K562 (cell line): ENCODE results near the gene LIX1L. TPM values are rescaled to one million over a fixed set of nuclear protein-coding genes. Genes with fewer than 3 reads are reported as not detected.

ENCODE experiments used
- ERF ChIP-seq: fragments of 450-650 bp; formaldehyde crosslinking; IDR thresholded peaks from 2 replicates; pipeline ENCODE4 v1.4.0; 2020; ENCODE audit warnings: mild to moderate bottlenecking, mixed read lengths
- GABPB1 ChIP-seq: sonication (generic); formaldehyde crosslinking; IDR thresholded peaks from 2 replicates; pipeline ENCODE4 v1.8.0; 2022; ENCODE audit warnings: mild to moderate bottlenecking, missing genetic modification reagents
- GATA2 ChIP-seq: sonication (generic); formaldehyde crosslinking; IDR thresholded peaks from 2 replicates; pipeline ENCODE4 v1.4.0; 2020; ENCODE audit warnings: mild to moderate bottlenecking, missing genetic modification reagents
- MAFK ChIP-seq: IDR thresholded peaks from 2 replicates; pipeline ENCODE4 v1.6.1; 2011; ENCODE audit warnings: low read length, improper control_type of control experiment
- PKNOX1 ChIP-seq: fragments of 450-650 bp; IDR thresholded peaks from 2 replicates; pipeline ENCODE4 v1.6.1; 2016
- RHOXF2B ChIP-seq: fragments of 250-450 bp; sonication (Bioruptor Pico); conservative IDR thresholded peaks from 2 replicates; pipeline ENCODE4 v1.5.1; 2021
- SLC30A9 ChIP-seq: fragments of 250-450 bp; sonication (Bioruptor Pico); IDR thresholded peaks from 2 replicates; pipeline ENCODE4 v1.8.0; 2022; ENCODE audit warnings: mild to moderate bottlenecking, moderate library complexity
- SP2 ChIP-seq: IDR thresholded peaks from 2 replicates; pipeline ENCODE4 v1.6.1; 2011; ENCODE audit warnings: mild to moderate bottlenecking, low read depth, low read length, moderate library complexity; ENCODE audit not compliant: poor library complexity, severe bottlenecking; ENCODE audit errors: extremely low read depth
- SRSF7 ChIP-seq: fragments of 200-400 bp; formaldehyde crosslinking; optimal IDR thresholded peaks from 2 replicates; pipeline ENCODE3; 2017; ENCODE audit warnings: mild to moderate bottlenecking, low read depth, low read length
- ZBED1 ChIP-seq: IDR thresholded peaks from 2 replicates; pipeline ENCODE4 v1.6.1; 2014
- ZBTB11 ChIP-seq, 3 experiments: fragments of 200-800 bp in 1 of 3; fragments of 250-450 bp in 1 of 3; fragments of 450-650 bp in 1 of 3; sonication (Bioruptor Pico) in 1 of 3; sonication (Bioruptor generic) in 1 of 3; formaldehyde crosslinking in 1 of 3; IDR thresholded peaks; 2 replicates each; pipeline versions ENCODE4 v1.6.1 to v1.8.0; 2016 to 2022; ENCODE audit warnings: mild to moderate bottlenecking in 2 of 3, missing genetic modification characterization in 2 of 3, missing compliant biosample characterization in 1 of 3, moderate library complexity in 1 of 3
- ZNF174 ChIP-seq: fragments of 250-450 bp; sonication (Bioruptor Pico); IDR thresholded peaks from 2 replicates; pipeline ENCODE4 v1.4.0; 2020; ENCODE audit warnings: mild to moderate bottlenecking
- ZNF407 ChIP-seq: fragments of 450-650 bp; IDR thresholded peaks from 2 replicates; pipeline ENCODE4 v1.6.1; 2016; ENCODE audit warnings: low read depth
- ZNF431 ChIP-seq: sonication (generic); formaldehyde crosslinking; IDR thresholded peaks from 2 replicates; pipeline ENCODE4 v1.8.0; 2022; ENCODE audit warnings: mild to moderate bottlenecking, missing genetic modification reagents
- ZNF583 ChIP-seq: fragments of 250-450 bp; sonication (Bioruptor Pico); IDR thresholded peaks from 2 replicates; pipeline ENCODE4 v1.4.0; 2020
- polyA plus RNA-seq, 8 experiments: library from polyadenylated mRNA; depleted of rRNA in 4 of 8; stranded (reverse) in 5 of 8; unstranded in 3 of 8; fragments of >200 nt; fragmentation: Nextera tagmentation in 2 of 8; fragmentation: Illumina TruSeq in 1 of 8; extraction: Ambion mirVana in 2 of 8; extraction: Trizol in 1 of 8; gene quantifications; 2 replicates each; pipeline versions ENCODE4 v1.2.1 to v1.2.3, GENCODE V29; 2011 to 2014; ENCODE audit warnings: inconsistent platforms in 1 of 8, missing spikeins in 1 of 8
- total RNA-seq, 7 experiments: library from RNA; depleted of rRNA in 6 of 7; stranded (reverse); fragments of >200 nt in 6 of 7; fragmentation: Illumina TruSeq in 2 of 7; extraction: Trizol in 2 of 7; gene quantifications; 2 replicates each; pipeline versions ENCODE4 v1.2.1 to v1.2.3, GENCODE V29; 2011 to 2021; ENCODE audit warnings: low replicate concordance in 1 of 7

The LIX1L gene
- total and polyA plus RNA-seq, 9 of the 15 experiments (the other 6 are each of a cell fraction or from before 2014, with no cell fraction given), result 4.6 to 26.5 (median 12.5) TPM

GRCh38 chr1:145962157-145963102, 4.6 kb upstream of the LIX1L start (continued):
- 0 out of 6 replicates have a peak, but pooled peaks of 1 of the 3 experiments have one; percentile 24 for TF ChIP-seq ZBTB11 (CRISPR knock-in tag; IDR thresholded peaks at IDR 0.05)
- no peak for TF ChIP-seq ERF (CRISPR knock-in tag)
- no peak for TF ChIP-seq ZNF431 (CRISPR knock-in tag)
- TF ChIP-seq RHOXF2B (CRISPR knock-in tag), result no peak
- no peak for TF ChIP-seq ZNF174 (CRISPR knock-in tag)
- TF ChIP-seq GABPB1 (CRISPR knock-in tag), result 0 out of 2 replicates have a peak, but pooled peaks have one; percentile 39
- no peak for TF ChIP-seq ZBED1
- no peak for TF ChIP-seq MAFK
- TF ChIP-seq ZNF407, result no peak
- no peak for TF ChIP-seq GATA2 (CRISPR knock-in tag)
- TF ChIP-seq SP2, result no peak
- TF ChIP-seq PKNOX1, result no peak
- no peak for TF ChIP-seq SRSF7
- no peak for TF ChIP-seq ZNF583 (CRISPR knock-in tag)
- no peak for TF ChIP-seq SLC30A9
